T-cell (primary cell): Measurements from ENCODE around the gene C20orf173. TPM values are rescaled to one million over a fixed set of nuclear protein-coding genes. Genes with fewer than 3 reads are reported as not detected.
"Not testable (repeated sequence)": the region's sequence is repeated elsewhere in the genome, so short reads cannot be mapped to it uniquely, and the experiment has no call there.

Experiments
- ATAC-seq, 4 experiments: fragments of 200-7000 bp in 3 of 4; fragments of 150-1000 bp in 1 of 4; cut with Tn5 transposase; replicated peaks in 1 of 4; 1 replicate in 3 of 4; 2 replicates in 1 of 4; pipeline ENCODE4 v1.10.0; 2021; ENCODE audit warnings: moderate library complexity in 3 of 4, mild to moderate bottlenecking in 2 of 4, moderate number of reproducible peaks in 1 of 4
- CTCF ChIA-PET, 2 donors: fragments of 300-600 bp; sonication (Branson Sonifier 250); formaldehyde crosslinking; loops; one replicate each; lab custom pipeline; 2022; ENCODE audit warnings: antibody characterized with exemption in 2 of 2; lab: Charles Lee
- POLR2A ChIA-PET, 2 donors: fragments of 300-600 bp; sonication (Branson Sonifier 250); formaldehyde crosslinking; loops; one replicate each; lab custom pipeline; 2022; ENCODE audit warnings: antibody characterized with exemption in 2 of 2; lab: Charles Lee
- DNase-seq, 35 experiments: peaks; one replicate each; pipeline versions ENCODE4 v3.0.0 to v3.0.0-alpha.2; 2013 to 2023
- H3K27ac ChIP-seq: one replicate; pipeline ENCODE4 v1.5.1; 2013; ENCODE audit warnings: low read length
- H3K27me3 ChIP-seq, 2 experiments: replicated peaks in 1 of 2; 1 replicate in 1 of 2; 2 replicates in 1 of 2; pipeline versions ENCODE4 v1.6.1 to v1.7.0; 2013; ENCODE audit warnings: low read length in 1 of 2, mixed read lengths in 1 of 2; ENCODE audit not compliant: control insufficient read depth in 2 of 2, insufficient read depth in 2 of 2; ENCODE audit errors: extremely low read depth in 1 of 2
- H3K36me3 ChIP-seq, 2 donors: 1 replicate in 1 of 2; 2 replicates in 1 of 2; pipeline versions ENCODE4 v1.6.1 to v1.7.0; 2013; ENCODE audit warnings: low read length in 1 of 2; ENCODE audit not compliant: control insufficient read depth in 2 of 2, insufficient read depth in 1 of 2; ENCODE audit errors: extremely low read depth in 1 of 2
- H3K4me1 ChIP-seq, 2 experiments: 1 replicate in 1 of 2; 2 replicates in 1 of 2; pipeline versions ENCODE4 v1.6.1 to v1.7.0; 2013; ENCODE audit warnings: low read length in 2 of 2, mixed read lengths in 1 of 2; ENCODE audit not compliant: insufficient read depth in 2 of 2, control insufficient read depth in 1 of 2; ENCODE audit errors: extremely low read depth in 1 of 2
- H3K4me3 ChIP-seq, 2 donors: 1 replicate in 1 of 2; 2 replicates in 1 of 2; pipeline versions ENCODE4 v1.5.1 to v1.7.0; 2013; ENCODE audit warnings: mild to moderate bottlenecking in 2 of 2, low read length in 1 of 2, moderate library complexity in 1 of 2; ENCODE audit not compliant: control insufficient read depth in 1 of 2; ENCODE audit errors: extremely low read depth in 1 of 2
- H3K9me3 ChIP-seq: 2 replicates; pipeline ENCODE4 v1.7.0; 2013
- H3K27ac Mint-ChIP-seq, 2 donors: one replicate each; pipeline ENCODE4 v1.8.0; 2020 to 2021; ENCODE audit warnings: mild to moderate bottlenecking in 2 of 2, mixed read lengths in 2 of 2
- H3K27me3 Mint-ChIP-seq, 2 donors: one replicate each; pipeline ENCODE4 v1.8.0; 2021 to 2022; ENCODE audit warnings: mixed read lengths in 2 of 2
- H3K36me3 Mint-ChIP-seq: one replicate; pipeline ENCODE4 v1.8.0; 2021; ENCODE audit warnings: mixed read lengths
- H3K4me1 Mint-ChIP-seq, 3 donors: one replicate each; pipeline ENCODE4 v1.8.0; 2020 to 2022; ENCODE audit warnings: mixed read lengths in 3 of 3, mild to moderate bottlenecking in 1 of 3
- H3K4me3 Mint-ChIP-seq, 3 donors: one replicate each; pipeline ENCODE4 v1.8.0; 2020 to 2022; ENCODE audit warnings: mild to moderate bottlenecking in 3 of 3, mixed read lengths in 3 of 3, moderate library complexity in 3 of 3
- H3K9me3 Mint-ChIP-seq, 3 donors: one replicate each; pipeline ENCODE4 v1.8.0; 2020 to 2022; ENCODE audit warnings: mixed read lengths in 3 of 3
- WGBS: methylation state at CpG from one replicate; pipeline ENCODE4 v1.1.5; 2013; ENCODE audit warnings: missing lambda C conversion rate; ENCODE audit not compliant: insufficient coverage; 5-methylcytosine and 5-hydroxymethylcytosine counted together
- total RNA-seq, 35 experiments: library from RNA in 6 of 35; stranded (reverse) in 6 of 35; fragments of 120-200 nt in 1 of 35; gene quantifications; one replicate each; pipeline versions ENCODE4 v1.2.1 to v1.2.4 and lab custom pipeline; 2013 to 2026

C20orf173 gene
- total RNA-seq, 5 donors from 2014 or later (not counting 1 experiment from before 2014, with no cell fraction given), result not detected

DNA sequence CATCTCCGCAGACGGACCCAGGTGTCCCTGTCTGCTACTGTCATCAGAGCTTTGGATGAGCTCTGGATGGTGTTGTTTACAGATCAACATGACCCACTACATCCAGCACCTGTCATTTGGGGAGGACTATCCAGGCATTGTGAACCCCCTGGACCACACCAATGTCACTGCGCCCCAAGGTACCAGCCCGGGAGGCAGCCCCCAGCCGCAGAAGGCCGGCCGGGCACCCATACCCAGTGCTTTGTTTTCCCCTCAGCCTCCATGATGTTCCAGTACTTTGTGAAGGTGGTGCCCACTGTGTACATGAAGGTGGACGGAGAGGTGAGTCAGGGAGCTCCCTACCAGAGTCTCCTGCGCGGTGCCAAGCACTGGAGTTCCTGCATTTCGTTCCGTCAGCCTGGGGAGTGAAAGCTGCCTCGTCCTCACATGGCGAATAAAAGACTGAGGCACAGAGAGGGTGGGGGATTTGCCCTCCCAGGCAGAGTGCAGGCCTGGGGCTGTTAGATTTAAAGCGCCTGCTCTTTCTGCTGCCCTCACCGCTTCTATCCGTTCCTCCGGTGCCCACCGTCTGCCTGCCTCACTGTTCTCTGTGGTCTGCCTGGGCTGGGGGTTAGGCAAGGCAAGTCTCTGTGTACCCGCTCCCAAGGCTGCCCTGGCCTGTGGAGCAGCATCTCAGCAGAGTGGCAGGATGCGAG lies 26.6 kb upstream of the C20orf173 start:
- Mint-ChIP-seq H3K4me3 (no peak overlapping the region), H3K4me1 (no peaks in the 10 kb centered on the region), H3K27me3 (no peaks in the 10 kb centered on the region), H3K36me3 (peaks cover 30% of the 10 kb centered on the region), H3K9me3 (no peaks in the 10 kb centered on the region), H3K27ac (no peak overlapping the region)
- CTCF ChIA-PET, result no interaction called here
- 97% methylated on average over 13 of the region's 21 CpGs for WGBS
- Histone ChIP-seq H3K27me3 (no peaks in the 10 kb centered on the region), H3K4me3 (no peak overlapping the region), H3K9me3 (no peaks in the 10 kb centered on the region), H3K36me3 (peaks cover 17 to 47% of the 10 kb centered on the region in 2 donors), H3K4me1 (no peaks in the 10 kb centered on the region), H3K27ac (no peak overlapping the region)
- POLR2A ChIA-PET, result no interaction called here
- no peak for ATAC-seq
- no peak for DNase-seq

DNA sequence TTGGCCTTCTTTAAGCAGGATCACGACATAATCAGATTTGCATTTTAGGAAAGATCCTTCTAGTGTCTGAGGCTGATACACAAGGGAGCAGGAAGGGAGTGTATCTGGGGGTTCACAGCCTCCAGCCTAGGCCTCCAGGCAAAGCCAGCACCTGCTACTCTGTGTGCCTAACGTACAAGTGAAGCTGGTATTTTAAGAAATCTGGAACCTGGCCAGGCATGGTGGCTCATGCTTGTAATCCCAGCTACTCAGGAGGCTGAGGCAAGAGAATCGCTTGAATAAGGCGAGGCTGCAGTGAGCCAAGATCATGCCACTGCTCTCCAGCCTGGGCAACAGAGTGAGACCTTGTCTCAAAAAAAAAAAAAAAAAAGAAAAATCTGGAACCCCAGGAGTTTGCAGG lies 26.0 kb upstream of the C20orf173 start:
- H3K27ac Mint-ChIP-seq, H3K9me3 ChIP-seq, H3K4me3 ChIP-seq, H3K27me3 ChIP-seq, H3K4me1 Mint-ChIP-seq, H3K4me1 ChIP-seq, DNase-seq, ATAC-seq, H3K4me3 Mint-ChIP-seq, POLR2A ChIA-PET, H3K27me3 Mint-ChIP-seq, H3K9me3 Mint-ChIP-seq, CTCF ChIA-PET, H3K27ac ChIP-seq: not testable (repeated sequence)
- 100% methylated on average over 4 of the region's 4 CpGs for WGBS
- peaks cover 30% of the 10 kb centered on the region for H3K36me3 Mint-ChIP-seq
- peaks cover 17 to 51% of the 10 kb centered on the region in 2 donors for H3K36me3 ChIP-seq

DNA sequence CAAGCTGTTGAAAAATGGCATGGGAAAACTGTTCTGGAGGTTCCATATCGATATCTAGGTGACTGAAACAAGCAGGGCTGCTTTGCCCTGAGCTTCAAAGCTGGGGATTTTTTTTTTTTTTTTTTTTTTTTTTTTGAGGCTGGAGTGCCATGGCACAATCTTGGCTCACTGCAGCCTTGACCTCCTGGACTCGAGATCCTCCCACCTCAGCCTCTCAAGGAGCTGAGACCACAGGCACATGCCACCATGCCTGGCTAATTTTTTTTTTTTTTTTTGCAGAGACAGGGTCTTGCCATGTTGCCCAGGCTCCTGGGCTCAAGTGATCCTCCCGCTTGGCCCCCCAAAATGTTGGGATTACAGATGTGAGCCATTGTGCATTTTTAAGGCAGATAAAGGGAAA lies 23.5 kb upstream of the C20orf173 start:
- DNase-seq, result no peak
- no peaks in the 10 kb centered on the region for H3K4me1 ChIP-seq
- no peaks in the 10 kb centered on the region for H3K27me3 ChIP-seq
- Mint-ChIP-seq H3K36me3 (peaks cover 35% of the 10 kb centered on the region), H3K4me1 (no peaks in the 10 kb centered on the region), H3K27me3 (no peaks in the 10 kb centered on the region), H3K9me3 (no peaks in the 10 kb centered on the region), H3K4me3 (no peak overlapping the region), H3K27ac (no peak overlapping the region)
- ATAC-seq, result no peak
- H3K36me3 ChIP-seq, result peaks cover 20 to 70% of the 10 kb centered on the region in 2 donors
- 100% methylated on average over 1 of the region's 3 CpGs for WGBS
- H3K9me3 ChIP-seq, result no peaks in the 10 kb centered on the region
- H3K27ac ChIP-seq, result no peak overlapping the region
- POLR2A ChIA-PET, result no interaction called here
- CTCF ChIA-PET, result interaction anchor here in 1 of 2 donors (1.1 kb wide), 1 partner anchor 41 kb away, joined by 3 read pairs; no protein-coding TSS in a partner anchor
- H3K4me3 ChIP-seq, result no peak overlapping the region

DNA sequence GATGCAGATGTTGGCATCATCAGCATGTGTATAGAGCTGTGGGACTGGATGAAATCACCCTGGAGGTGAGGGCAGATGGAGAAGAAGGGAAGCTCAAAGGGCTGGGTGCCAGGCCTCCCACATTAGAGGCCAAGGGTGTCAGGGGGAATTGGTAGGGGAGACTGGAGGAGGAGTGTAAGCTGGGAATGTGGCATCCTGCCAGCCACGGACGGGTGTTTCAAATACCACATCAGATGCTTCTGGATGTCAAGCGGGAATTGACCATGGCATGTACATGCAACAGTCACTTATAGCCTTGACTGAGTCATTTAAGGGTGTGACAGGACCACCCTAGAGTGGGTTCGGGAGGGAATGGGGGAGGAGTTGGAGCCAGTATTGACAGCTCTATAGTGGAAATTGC lies 22.1 kb upstream of the C20orf173 start:
- DNase-seq (no peak), ATAC-seq (no peak)
- peaks cover 20 to 79% of the 10 kb centered on the region in 2 donors for H3K36me3 ChIP-seq
- H3K27ac ChIP-seq, result no peak overlapping the region
- no peak overlapping the region for H3K4me3 Mint-ChIP-seq
- no peak overlapping the region for H3K4me3 ChIP-seq
- H3K9me3 Mint-ChIP-seq, result no peaks in the 10 kb centered on the region
- no peaks in the 10 kb centered on the region for H3K27me3 Mint-ChIP-seq
- H3K4me1 Mint-ChIP-seq, result no peaks in the 10 kb centered on the region
- POLR2A ChIA-PET, result no interaction called here
- peaks cover 30% of the 10 kb centered on the region for H3K36me3 Mint-ChIP-seq
- H3K4me1 ChIP-seq, result no peaks in the 10 kb centered on the region
- 93% methylated on average over 4 of the region's 4 CpGs for WGBS
- CTCF ChIA-PET, result no interaction called here
- H3K27me3 ChIP-seq, result no peaks in the 10 kb centered on the region
- H3K9me3 ChIP-seq, result no peaks in the 10 kb centered on the region
- no peak overlapping the region for H3K27ac Mint-ChIP-seq

DNA sequence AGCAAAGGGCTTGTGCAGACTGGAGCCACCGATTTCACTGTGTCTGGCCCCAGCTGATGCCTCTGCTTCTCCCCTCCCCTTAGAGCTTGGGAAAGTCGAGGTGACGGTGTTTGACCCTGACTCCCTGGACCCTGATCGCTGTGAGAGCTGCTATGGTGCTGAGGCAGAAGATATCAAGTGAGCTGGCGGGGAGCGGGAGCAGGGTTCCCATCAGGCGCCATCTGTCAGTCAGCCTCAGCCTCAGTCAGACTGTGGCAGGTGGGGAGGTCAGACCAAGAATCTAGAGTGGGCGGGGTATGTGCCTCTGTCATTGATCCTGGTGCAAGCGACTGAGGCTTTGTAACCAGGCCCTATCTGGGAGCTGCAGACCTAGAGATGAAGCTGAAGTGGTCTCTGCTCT lies 17.9 kb upstream of the C20orf173 start:
- Histone ChIP-seq H3K9me3 (no peaks in the 10 kb centered on the region), H3K27me3 (no peaks in the 10 kb centered on the region), H3K4me1 (peaks cover 0 to 5% of the 10 kb centered on the region in 2 experiments), H3K36me3 (peaks cover 3 to 59% of the 10 kb centered on the region in 2 donors), H3K4me3 (no peak overlapping the region), H3K27ac (no peak overlapping the region)
- Mint-ChIP-seq H3K4me1 (peaks cover 11 to 15% (median 13%) of the 10 kb centered on the region in 3 donors), H3K27ac (no peak overlapping the region), H3K9me3 (no peaks in the 10 kb centered on the region), H3K36me3 (peaks cover 24% of the 10 kb centered on the region), H3K4me3 (no peak overlapping the region), H3K27me3 (no peaks in the 10 kb centered on the region)
- ATAC-seq (no peak), DNase-seq (no peak)
- ChIA-PET POLR2A (no interaction called here), CTCF (no interaction called here)
- WGBS, result 97% methylated on average over 5 of the region's 9 CpGs

DNA sequence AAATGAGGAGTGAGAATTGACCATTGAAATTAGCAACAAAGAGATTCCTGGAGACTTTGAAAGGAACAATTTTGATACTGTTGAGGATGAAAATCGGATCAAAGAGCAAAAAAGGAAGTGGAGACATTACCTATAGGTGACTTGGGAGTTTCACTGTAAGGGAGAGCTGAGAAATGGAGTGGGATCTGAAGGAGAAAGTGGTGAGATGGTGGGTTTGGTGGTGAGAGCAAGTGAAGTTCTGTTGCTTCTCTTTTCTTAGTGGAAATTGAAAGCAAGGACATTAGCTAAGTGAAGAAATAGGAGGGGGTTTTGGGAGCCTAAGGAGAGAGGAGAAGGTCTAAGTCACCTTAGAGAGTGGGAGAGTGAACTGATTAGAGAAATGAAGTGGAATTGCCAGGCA lies 16.7 kb upstream of the C20orf173 start:
- peaks cover 3 to 47% of the 10 kb centered on the region in 2 donors for H3K36me3 ChIP-seq
- peaks cover 3 to 16% of the 10 kb centered on the region in 2 experiments for H3K4me1 ChIP-seq
- Mint-ChIP-seq H3K9me3 (no peaks in the 10 kb centered on the region), H3K27me3 (no peaks in the 10 kb centered on the region), H3K4me1 (peaks cover 14 to 25% (median 23%) of the 10 kb centered on the region in 3 donors), H3K36me3 (peaks cover 24% of the 10 kb centered on the region), H3K4me3 (no peak overlapping the region), H3K27ac (no peak overlapping the region)
- ATAC-seq (no peak), DNase-seq (no peak)
- POLR2A ChIA-PET, result interaction anchor here in 1 of 2 donors (0.8 kb wide), 1 partner anchor 73 kb away, joined by 3 read pairs; no protein-coding TSS in a partner anchor
- CTCF ChIA-PET, result interaction anchor here in 1 of 2 donors (0.7 kb wide), 1 partner anchor 599 kb away, joined by 3 read pairs; no protein-coding TSS in a partner anchor
- 86% methylated on average over 1 of the region's 1 CpG for WGBS
- H3K4me3 ChIP-seq, result no peak overlapping the region
- no peaks in the 10 kb centered on the region for H3K27me3 ChIP-seq
- no peak overlapping the region for H3K27ac ChIP-seq
- H3K9me3 ChIP-seq, result no peaks in the 10 kb centered on the region
